ENCODE data around the gene FAM200B.

DNA sequence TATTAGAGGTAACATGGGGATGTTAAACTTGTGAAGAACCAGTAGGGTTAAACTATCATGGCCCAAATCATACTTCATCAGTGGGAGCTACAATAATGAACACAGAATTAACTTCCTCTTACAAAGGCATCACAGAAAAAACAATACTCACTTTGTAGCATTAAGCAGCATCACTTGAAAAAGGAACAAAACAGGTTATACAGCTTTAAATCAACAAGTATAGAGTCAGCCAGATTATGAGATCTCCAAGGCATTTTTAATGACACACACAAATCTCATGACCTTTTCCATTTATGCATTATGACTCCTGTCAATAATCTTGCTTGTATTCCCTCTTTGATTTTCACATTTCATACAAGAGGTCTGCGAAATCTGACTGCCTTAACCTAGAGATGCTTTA lies 44.8 kb upstream of the FAM200B start:
- TF ChIP-seq, protein P1, sequence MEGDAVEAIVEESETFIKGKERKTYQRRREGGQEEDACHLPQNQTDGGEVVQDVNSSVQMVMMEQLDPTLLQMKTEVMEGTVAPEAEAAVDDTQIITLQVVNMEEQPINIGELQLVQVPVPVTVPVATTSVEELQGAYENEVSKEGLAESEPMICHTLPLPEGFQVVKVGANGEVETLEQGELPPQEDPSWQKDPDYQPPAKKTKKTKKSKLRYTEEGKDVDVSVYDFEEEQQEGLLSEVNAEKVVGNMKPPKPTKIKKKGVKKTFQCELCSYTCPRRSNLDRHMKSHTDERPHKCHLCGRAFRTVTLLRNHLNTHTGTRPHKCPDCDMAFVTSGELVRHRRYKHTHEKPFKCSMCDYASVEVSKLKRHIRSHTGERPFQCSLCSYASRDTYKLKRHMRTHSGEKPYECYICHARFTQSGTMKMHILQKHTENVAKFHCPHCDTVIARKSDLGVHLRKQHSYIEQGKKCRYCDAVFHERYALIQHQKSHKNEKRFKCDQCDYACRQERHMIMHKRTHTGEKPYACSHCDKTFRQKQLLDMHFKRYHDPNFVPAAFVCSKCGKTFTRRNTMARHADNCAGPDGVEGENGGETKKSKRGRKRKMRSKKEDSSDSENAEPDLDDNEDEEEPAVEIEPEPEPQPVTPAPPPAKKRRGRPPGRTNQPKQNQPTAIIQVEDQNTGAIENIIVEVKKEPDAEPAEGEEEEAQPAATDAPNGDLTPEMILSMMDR (conservative IDR thresholded peaks at IDR 0.05; ENCODE audit: low read depth in 2 of 2): no peak
- TF ChIP-seq POLR2AphosphoS5 (IDR thresholded peaks at IDR 0.05; ENCODE audit: low read depth) (no peak), CREB1 (CRISPR knock-in tag; IDR thresholded peaks at IDR 0.05; ENCODE audit: low read depth) (no peak), EZH2 (IDR thresholded peaks at IDR 0.05; ENCODE audit: low read depth, unreplicated experiment) (no peak), JUNB (IDR thresholded peaks at IDR 0.05; ENCODE audit: unreplicated experiment) (no peak), EZH2phosphoT487 (IDR thresholded peaks at IDR 0.05; ENCODE audit: unreplicated experiment) (no peak), STAT1 (IDR thresholded peaks at IDR 0.05; ENCODE audit: unreplicated experiment) (no peak), ZNF331 (CRISPR knock-in tag; IDR thresholded peaks at IDR 0.05; ENCODE audit: low read depth) (no peak)
- TF ChIP-seq, protein P2, sequence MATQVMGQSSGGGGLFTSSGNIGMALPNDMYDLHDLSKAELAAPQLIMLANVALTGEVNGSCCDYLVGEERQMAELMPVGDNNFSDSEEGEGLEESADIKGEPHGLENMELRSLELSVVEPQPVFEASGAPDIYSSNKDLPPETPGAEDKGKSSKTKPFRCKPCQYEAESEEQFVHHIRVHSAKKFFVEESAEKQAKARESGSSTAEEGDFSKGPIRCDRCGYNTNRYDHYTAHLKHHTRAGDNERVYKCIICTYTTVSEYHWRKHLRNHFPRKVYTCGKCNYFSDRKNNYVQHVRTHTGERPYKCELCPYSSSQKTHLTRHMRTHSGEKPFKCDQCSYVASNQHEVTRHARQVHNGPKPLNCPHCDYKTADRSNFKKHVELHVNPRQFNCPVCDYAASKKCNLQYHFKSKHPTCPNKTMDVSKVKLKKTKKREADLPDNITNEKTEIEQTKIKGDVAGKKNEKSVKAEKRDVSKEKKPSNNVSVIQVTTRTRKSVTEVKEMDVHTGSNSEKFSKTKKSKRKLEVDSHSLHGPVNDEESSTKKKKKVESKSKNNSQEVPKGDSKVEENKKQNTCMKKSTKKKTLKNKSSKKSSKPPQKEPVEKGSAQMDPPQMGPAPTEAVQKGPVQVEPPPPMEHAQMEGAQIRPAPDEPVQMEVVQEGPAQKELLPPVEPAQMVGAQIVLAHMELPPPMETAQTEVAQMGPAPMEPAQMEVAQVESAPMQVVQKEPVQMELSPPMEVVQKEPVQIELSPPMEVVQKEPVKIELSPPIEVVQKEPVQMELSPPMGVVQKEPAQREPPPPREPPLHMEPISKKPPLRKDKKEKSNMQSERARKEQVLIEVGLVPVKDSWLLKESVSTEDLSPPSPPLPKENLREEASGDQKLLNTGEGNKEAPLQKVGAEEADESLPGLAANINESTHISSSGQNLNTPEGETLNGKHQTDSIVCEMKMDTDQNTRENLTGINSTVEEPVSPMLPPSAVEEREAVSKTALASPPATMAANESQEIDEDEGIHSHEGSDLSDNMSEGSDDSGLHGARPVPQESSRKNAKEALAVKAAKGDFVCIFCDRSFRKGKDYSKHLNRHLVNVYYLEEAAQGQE (IDR thresholded peaks at IDR 0.05; ENCODE audit: unreplicated experiment): no peak
- TF ChIP-seq, protein P3, sequence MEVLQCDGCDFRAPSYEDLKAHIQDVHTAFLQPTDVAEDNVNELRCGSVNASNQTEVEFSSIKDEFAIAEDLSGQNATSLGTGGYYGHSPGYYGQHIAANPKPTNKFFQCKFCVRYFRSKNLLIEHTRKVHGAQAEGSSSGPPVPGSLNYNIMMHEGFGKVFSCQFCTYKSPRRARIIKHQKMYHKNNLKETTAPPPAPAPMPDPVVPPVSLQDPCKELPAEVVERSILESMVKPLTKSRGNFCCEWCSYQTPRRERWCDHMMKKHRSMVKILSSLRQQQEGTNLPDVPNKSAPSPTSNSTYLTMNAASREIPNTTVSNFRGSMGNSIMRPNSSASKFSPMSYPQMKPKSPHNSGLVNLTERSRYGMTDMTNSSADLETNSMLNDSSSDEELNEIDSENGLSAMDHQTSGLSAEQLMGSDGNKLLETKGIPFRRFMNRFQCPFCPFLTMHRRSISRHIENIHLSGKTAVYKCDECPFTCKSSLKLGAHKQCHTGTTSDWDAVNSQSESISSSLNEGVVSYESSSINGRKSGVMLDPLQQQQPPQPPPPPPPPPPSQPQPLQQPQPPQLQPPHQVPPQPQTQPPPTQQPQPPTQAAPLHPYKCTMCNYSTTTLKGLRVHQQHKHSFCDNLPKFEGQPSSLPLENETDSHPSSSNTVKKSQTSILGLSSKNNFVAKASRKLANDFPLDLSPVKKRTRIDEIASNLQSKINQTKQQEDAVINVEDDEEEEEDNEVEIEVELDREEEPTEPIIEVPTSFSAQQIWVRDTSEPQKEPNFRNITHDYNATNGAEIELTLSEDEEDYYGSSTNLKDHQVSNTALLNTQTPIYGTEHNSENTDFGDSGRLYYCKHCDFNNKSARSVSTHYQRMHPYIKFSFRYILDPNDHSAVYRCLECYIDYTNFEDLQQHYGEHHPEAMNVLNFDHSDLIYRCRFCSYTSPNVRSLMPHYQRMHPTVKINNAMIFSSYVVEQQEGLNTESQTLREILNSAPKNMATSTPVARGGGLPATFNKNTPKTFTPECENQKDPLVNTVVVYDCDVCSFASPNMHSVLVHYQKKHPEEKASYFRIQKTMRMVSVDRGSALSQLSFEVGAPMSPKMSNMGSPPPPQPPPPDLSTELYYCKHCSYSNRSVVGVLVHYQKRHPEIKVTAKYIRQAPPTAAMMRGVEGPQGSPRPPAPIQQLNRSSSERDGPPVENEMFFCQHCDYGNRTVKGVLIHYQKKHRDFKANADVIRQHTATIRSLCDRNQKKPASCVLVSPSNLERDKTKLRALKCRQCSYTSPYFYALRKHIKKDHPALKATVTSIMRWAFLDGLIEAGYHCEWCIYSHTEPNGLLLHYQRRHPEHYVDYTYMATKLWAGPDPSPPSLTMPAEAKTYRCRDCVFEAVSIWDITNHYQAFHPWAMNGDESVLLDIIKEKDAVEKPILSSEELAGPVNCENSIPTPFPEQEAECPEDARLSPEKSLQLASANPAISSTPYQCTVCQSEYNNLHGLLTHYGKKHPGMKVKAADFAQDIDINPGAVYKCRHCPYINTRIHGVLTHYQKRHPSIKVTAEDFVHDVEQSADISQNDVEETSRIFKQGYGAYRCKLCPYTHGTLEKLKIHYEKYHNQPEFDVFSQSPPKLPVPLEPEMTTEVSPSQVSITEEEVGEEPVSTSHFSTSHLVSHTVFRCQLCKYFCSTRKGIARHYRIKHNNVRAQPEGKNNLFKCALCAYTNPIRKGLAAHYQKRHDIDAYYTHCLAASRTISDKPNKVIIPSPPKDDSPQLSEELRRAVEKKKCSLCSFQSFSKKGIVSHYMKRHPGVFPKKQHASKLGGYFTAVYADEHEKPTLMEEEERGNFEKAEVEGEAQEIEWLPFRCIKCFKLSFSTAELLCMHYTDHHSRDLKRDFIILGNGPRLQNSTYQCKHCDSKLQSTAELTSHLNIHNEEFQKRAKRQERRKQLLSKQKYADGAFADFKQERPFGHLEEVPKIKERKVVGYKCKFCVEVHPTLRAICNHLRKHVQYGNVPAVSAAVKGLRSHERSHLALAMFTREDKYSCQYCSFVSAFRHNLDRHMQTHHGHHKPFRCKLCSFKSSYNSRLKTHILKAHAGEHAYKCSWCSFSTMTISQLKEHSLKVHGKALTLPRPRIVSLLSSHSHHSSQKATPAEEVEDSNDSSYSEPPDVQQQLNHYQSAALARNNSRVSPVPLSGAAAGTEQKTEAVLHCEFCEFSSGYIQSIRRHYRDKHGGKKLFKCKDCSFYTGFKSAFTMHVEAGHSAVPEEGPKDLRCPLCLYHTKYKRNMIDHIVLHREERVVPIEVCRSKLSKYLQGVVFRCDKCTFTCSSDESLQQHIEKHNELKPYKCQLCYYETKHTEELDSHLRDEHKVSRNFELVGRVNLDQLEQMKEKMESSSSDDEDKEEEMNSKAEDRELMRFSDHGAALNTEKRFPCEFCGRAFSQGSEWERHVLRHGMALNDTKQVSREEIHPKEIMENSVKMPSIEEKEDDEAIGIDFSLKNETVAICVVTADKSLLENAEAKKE (CRISPR knock-in tag; IDR thresholded peaks at IDR 0.05): no peak
- TF ChIP-seq, protein P4, sequence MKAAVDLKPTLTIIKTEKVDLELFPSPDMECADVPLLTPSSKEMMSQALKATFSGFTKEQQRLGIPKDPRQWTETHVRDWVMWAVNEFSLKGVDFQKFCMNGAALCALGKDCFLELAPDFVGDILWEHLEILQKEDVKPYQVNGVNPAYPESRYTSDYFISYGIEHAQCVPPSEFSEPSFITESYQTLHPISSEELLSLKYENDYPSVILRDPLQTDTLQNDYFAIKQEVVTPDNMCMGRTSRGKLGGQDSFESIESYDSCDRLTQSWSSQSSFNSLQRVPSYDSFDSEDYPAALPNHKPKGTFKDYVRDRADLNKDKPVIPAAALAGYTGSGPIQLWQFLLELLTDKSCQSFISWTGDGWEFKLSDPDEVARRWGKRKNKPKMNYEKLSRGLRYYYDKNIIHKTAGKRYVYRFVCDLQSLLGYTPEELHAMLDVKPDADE (IDR thresholded peaks at IDR 0.05): no peak

All from GM23338 (cell line).